Astrocyte of the spinal cord (primary cell): ENCODE measurements around the gene RCBTB2.

Experiments used
- DNase-seq: peaks from one replicate; pipeline ENCODE4 v3.0.0; 2011; ENCODE audit warnings: low read depth, low spot score
- H3K4me3 ChIP-seq: 2 replicates; pipeline ENCODE4 v1.5.1; 2011; ENCODE audit warnings: low read depth, mild to moderate bottlenecking, low read length, moderate library complexity
- in situ Hi-C: cut with HindIII; loops from 2 replicates; pipeline ENCODE4 v1.10.0; 2017; ENCODE audit warnings: low sequenced_read_pairs
- TF ChIP-seq, protein P1 (sequence below): IDR thresholded peaks from 2 replicates; pipeline ENCODE4 v1.5.1; 2012; ENCODE audit warnings: low read depth, mild to moderate bottlenecking, low read length, inconsistent platforms

The RCBTB2 gene

DNA sequence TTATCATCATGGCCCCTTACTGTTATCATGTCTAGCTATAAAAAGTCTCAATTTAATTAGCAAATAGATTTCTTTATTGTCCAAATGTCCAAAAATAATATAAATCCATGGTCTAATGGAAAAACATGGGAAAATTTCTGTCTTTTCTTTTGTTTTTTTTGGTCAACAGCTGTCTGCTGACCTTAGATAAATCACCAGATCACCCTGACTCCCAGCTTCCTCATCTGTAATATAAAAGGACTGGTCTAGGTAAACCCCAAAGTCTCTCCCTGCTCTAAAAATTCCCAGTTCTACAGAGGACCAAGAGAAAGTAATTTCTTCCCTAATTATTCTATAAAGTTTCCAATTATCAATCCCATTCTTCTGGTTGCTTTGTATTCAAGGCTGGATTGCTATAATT, 30.7 kb upstream of the RCBTB2 start:
- no peak for DNase-seq
- H3K4me3 ChIP-seq: no peak overlapping the region
- in situ Hi-C loops: no loop called here
- TF ChIP-seq, protein P1, sequence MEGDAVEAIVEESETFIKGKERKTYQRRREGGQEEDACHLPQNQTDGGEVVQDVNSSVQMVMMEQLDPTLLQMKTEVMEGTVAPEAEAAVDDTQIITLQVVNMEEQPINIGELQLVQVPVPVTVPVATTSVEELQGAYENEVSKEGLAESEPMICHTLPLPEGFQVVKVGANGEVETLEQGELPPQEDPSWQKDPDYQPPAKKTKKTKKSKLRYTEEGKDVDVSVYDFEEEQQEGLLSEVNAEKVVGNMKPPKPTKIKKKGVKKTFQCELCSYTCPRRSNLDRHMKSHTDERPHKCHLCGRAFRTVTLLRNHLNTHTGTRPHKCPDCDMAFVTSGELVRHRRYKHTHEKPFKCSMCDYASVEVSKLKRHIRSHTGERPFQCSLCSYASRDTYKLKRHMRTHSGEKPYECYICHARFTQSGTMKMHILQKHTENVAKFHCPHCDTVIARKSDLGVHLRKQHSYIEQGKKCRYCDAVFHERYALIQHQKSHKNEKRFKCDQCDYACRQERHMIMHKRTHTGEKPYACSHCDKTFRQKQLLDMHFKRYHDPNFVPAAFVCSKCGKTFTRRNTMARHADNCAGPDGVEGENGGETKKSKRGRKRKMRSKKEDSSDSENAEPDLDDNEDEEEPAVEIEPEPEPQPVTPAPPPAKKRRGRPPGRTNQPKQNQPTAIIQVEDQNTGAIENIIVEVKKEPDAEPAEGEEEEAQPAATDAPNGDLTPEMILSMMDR: no peak

DNA sequence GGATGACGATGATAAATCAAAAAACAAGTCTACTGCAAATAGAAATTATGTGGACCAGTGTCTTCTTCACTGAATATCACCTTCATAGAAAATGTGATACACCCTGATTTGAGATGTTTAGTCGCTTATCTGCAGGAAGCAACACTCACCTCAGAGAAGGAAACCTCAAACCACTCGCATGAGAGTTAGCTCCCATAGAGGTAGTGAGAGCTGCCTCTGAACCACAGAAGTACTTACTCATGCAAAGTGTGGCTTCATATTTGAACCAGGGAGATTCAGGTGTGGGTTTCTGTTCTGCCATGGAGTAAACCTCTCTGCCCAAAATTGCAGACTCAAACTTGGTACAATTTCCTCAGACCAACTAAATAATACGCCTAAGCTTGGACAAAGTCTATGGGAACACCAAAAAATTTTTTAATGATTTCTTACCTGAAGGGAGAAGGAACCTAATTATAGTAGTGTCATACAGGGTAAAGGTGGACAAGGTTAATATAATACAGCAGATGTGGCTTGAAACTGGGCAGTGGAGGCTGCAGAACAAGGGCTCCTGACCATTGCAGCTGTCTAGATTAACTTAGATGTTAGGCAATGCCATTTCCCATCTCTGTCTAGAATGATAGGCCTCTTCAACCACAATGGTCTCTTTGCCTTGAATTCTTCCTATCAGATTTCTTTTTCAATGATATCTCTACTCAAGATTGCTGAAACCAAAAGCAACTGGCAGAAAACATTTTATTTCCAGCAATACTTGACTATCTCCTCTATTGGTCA, 29.6 kb upstream of the RCBTB2 start:
- no peak for DNase-seq
- in situ Hi-C loops: no loop called here
- H3K4me3 ChIP-seq: no peak overlapping the region
- TF ChIP-seq, protein P1: no peak

- TF ChIP-seq, protein P1: no peak
- no peak overlapping the region for H3K4me3 ChIP-seq
- no peak for DNase-seq
- in situ Hi-C loops: no loop called here
Measured at GRCh38 chr13:48561466-48562235, 28.8 kb upstream of the RCBTB2 start.

DNA sequence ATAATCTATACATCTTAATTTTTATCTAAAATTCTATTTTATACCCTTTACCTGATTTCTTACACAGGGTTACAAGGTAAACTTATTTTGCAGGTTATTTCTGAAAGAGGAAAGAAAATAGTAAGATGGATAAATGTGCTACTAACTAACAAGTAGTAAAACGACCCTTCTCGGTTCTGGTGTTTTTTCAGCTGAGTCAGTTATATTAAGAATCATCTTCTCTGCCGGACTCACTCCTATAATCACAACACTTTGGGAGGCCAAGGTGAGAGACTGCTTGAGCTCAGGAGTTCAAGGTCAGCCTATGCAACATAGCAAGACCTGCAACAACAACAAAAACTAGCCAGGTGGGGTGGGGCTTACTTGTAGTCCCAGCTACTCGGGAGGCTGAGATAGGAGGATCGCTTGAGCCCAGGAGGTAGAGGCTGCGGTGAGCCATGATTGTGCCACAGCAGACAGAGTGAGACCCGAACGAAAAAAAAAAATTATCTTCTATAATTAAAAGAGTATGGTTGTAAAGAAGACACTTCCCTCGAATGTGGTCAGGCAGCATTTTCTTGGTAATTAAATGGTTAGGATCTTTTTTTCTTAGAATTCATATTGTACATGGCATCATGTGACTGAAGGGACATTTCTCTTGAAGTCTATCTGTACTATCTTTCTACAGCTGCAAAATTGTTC, 27.9 kb upstream of the RCBTB2 start:
- in situ Hi-C loops: no loop called here

DNA sequence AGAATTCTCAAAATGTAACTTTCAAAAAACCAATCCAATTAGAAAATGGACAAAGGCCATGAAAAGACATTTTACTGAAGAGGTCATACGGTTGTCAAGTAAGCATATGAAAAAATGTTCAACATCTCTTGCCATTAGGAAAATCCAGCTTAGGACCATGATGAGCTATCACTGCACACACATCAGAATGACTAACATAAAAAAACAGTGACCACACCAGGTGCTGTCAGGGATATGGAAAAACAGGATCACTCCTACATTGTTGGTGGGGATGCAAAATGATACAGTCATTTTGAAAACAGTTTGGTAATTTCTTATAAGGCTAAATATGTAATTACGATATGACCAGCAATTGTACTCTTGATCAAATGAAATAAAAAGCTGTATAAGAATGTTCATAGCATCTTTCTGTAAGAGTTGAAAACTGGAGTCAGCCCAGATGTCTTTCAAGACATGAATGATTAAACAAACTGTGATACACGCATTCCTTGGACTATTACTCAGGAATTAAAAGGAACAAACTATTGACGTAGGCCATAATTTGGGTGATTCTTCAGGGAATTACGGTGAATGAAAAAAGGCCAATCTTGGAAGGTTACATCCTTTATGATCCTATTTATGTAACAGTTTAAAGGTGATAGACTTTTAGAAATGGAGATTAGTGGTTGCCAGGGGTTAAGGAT, 26.9 kb upstream of the RCBTB2 start:
- H3K4me3 ChIP-seq: no peak overlapping the region
- peak; percentile 29 for DNase-seq
- TF ChIP-seq, protein P1: no peak
- in situ Hi-C loops: no loop called here

More for the DNA sequence above, 27.9 kb upstream of the RCBTB2 start:
- TF ChIP-seq, protein P1: no peak
- no peak for DNase-seq
- H3K4me3 ChIP-seq: no peak overlapping the region

GRCh38 chr13:48556817-48557216, 23.9 kb upstream of the RCBTB2 start:
- in situ Hi-C loops: no loop called here
- no peak for DNase-seq
- no peak overlapping the region for H3K4me3 ChIP-seq
- TF ChIP-seq, protein P1: no peak
